Fibroblast of villous mesenchyme (primary cell): Measurements from ENCODE around the gene SIKE1. TPM values are rescaled to one million over a fixed set of nuclear protein-coding genes. Genes with fewer than 3 reads are reported as not detected.
A peak's percentile ranks its signal among the peaks of the same experiment; 100 is the strongest.
"Not testable (repeated sequence)": the region's sequence is repeated elsewhere in the genome, so short reads cannot be mapped to it uniquely, and the experiment has no call there.

Source experiments
- DNase-seq: peaks from one replicate; pipeline ENCODE4 v3.0.0-alpha.2; 2010; ENCODE audit warnings: low read depth
- H3K4me3 ChIP-seq: 2 replicates; pipeline ENCODE4 v1.5.1; 2011; ENCODE audit warnings: low read depth, mild to moderate bottlenecking, low read length
- CTCF ChIP-seq: IDR thresholded peaks from 2 replicates; pipeline ENCODE4 v1.5.1; 2012; ENCODE audit warnings: low read depth, mild to moderate bottlenecking, low read length; ENCODE audit not compliant: insufficient read depth
- total RNA-seq: library from RNA; depleted of rRNA; stranded (reverse); fragments of >200 nt; gene quantifications from 2 replicates; pipeline ENCODE4 v1.2.3, GENCODE V29; 2012

The SIKE1 gene
- total RNA-seq, 1 donor: 73.8 TPM

- peak; percentile 24 for DNase-seq
- peak overlapping the region; percentile 81 for H3K4me3 ChIP-seq
- no peak for TF ChIP-seq CTCF
These were observed 22.1 kb downstream of the SIKE1 start for GRCh38 chr1:114758256-114758832.

GRCh38 chr1:114757455-114758255 is 22.8 kb downstream of the SIKE1 start, which contains the start of gene CSDE1:
Gene CSDE1 (minus strand): TSS chr1:114757984. CDS start chr1:114739890, 18,094 bp downstream.
- H3K4me3 ChIP-seq: peak within 1 kb of the TSS; percentile 81
- peak; percentile 59 for TF ChIP-seq CTCF
- peak; percentile 99 for DNase-seq

- peak overlapping the region; percentile 81 for H3K4me3 ChIP-seq
- DNase-seq: peak; percentile 76
- no peak for TF ChIP-seq CTCF
These were observed 23.5 kb downstream of the SIKE1 start for GRCh38 chr1:114756949-114757454.

GRCh38 chr1:114756009-114756892 is 24.2 kb downstream of the SIKE1 start:
- DNase-seq: peak; percentile 41
- H3K4me3 ChIP-seq: peak overlapping the region; percentile 81
- no peak for TF ChIP-seq CTCF

GRCh38 chr1:114755006-114755931 is 25.2 kb downstream of the SIKE1 start:
- peak overlapping the region; percentile 81 for H3K4me3 ChIP-seq
- peak; percentile 32 for DNase-seq
- no peak for TF ChIP-seq CTCF

GRCh38 chr1:114753702-114754101 is 26.8 kb downstream of the SIKE1 start:
- not testable (repeated sequence) for DNase-seq, H3K4me3 ChIP-seq
